Neural cell (in vitro differentiated cells): ENCODE results near the gene PLEKHM3.

ENCODE experiments used
- CTCF ChIP-seq: fragments of 450-650 bp; IDR thresholded peaks from 2 replicates; pipeline ENCODE4 v1.5.1; 2014; ENCODE audit warnings: antibody characterized with exemption, mild to moderate bottlenecking, moderate library complexity; ENCODE audit not compliant: poor library complexity, severe bottlenecking
- EZH2 ChIP-seq: fragments of 200-600, 300-800 bp; shearing (Covaris generic), sonication (generic); IDR thresholded peaks from 2 replicates; pipeline ENCODE4 v1.6.1; 2014; ENCODE audit warnings: antibody characterized with exemption, low read length, borderline replicate concordance, mild to moderate bottlenecking; ENCODE audit not compliant: insufficient read depth, poor library complexity, severe bottlenecking
- POLR2AphosphoS5 ChIP-seq: IDR thresholded peaks from 2 replicates; pipeline ENCODE4 v1.6.1; 2012
- REST ChIP-seq: IDR thresholded peaks from 2 replicates; pipeline ENCODE4 v1.6.1; 2012; ENCODE audit warnings: borderline replicate concordance

DNA sequence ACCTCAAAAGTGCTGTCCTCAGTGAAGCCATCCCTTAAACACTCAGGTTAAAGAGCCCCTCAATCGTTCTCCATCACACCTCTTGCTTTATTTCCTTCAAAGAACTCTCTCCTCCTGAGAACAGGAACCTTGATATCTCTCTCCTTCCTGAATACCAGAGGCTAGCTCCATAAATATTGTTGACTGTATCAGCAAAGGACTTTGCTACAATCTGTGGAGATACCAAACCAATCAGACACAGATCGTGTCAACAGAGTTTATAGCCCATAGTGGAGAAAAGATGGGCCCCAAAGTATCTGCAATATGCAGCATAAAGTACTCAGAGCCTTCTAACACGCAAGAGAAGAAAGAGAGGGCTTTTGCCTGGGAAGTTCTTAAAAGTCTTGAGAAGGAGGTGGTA, 36.4 kb downstream of the PLEKHM3 start:
- TF ChIP-seq CTCF (no peak), POLR2AphosphoS5 (no peak), EZH2 (no peak), REST (no peak)
